K562 (cell line): ENCODE measurements around the gene MRPL27. TPM values are rescaled to one million over a fixed set of nuclear protein-coding genes. Genes with fewer than 3 reads are reported as not detected.

Experiments used
- ATAC-seq: fragments of 200-7000 bp; cut with Tn5 transposase; 3 replicates; pipeline ENCODE4 v1.9.1; 2020; ENCODE audit warnings: moderate library complexity
- BruUV-seq: library from RNA; stranded (reverse); fragments of 400-500 nt; replicated peaks from 2 replicates; lab custom pipeline; 2021; lab: Mats Ljungman, UMichigan
- CTCF ChIA-PET: fragments of 300-600 bp; formaldehyde crosslinking; extraction: SDS; loops from one replicate; lab custom pipeline; 2021; ENCODE audit warnings: low intra/inter-chr PET ratio; lab: Yijun Ruan, JAX
- POLR2A ChIA-PET: fragments of 300-600, 350-650 bp; sonication (Branson Sonifier 250); formaldehyde crosslinking; extraction: SDS; loops from one replicate; lab custom pipeline; 2021; ENCODE audit warnings: antibody characterized with exemption, inconsistent platforms; lab: Yijun Ruan, JAX
- DNase-seq, 4 experiments: peaks; one replicate each; pipeline versions ENCODE4 v3.0.0 to v3.0.0-alpha.2; 2011 to 2018; ENCODE audit warnings: low spot score in 3 of 4, mixed read lengths in 3 of 4; ENCODE audit errors: extremely low read depth in 1 of 4
- FAIRE-seq: peaks from 2 replicates; lab custom pipeline; 2011; peaks lifted over from hg19 to GRCh38; lab: Jason Lieb, UNC
- H2AFZ ChIP-seq: 2 replicates; pipeline ENCODE4 v1.6.0; 2011; ENCODE audit warnings: low read depth, low read length, control low read depth, inconsistent platforms
- H3K27ac ChIP-seq: fragments of 200-600 bp; 3 replicates; pipeline ENCODE4 v1.8.0; 2011; ENCODE audit warnings: low read depth, mild to moderate bottlenecking, control low read depth, inconsistent platforms, low read length, moderate library complexity, mixed read lengths; ENCODE audit errors: extremely low read depth
- H3K27me3 ChIP-seq, 2 experiments: fragments of 300-600 bp in 1 of 2; 2 replicates in 1 of 2; 3 replicates in 1 of 2; pipeline versions ENCODE4 v1.6.0 to v1.8.0; 2011; ENCODE audit warnings: inconsistent platforms in 2 of 2, low read length in 2 of 2, mild to moderate bottlenecking in 1 of 2, mixed read lengths in 1 of 2, moderate library complexity in 1 of 2; ENCODE audit not compliant: control insufficient read depth in 2 of 2, insufficient read depth in 2 of 2
- H3K36me3 ChIP-seq: fragments of 300-600 bp; 3 replicates; pipeline ENCODE4 v1.8.0; 2011; ENCODE audit warnings: mild to moderate bottlenecking, low read length, inconsistent platforms; ENCODE audit not compliant: control insufficient read depth, insufficient read depth
- H3K4me1 ChIP-seq, 2 experiments: fragments of 200-600 bp in 1 of 2; replicated peaks in 1 of 2; 2 replicates in 1 of 2; 3 replicates in 1 of 2; pipeline versions ENCODE4 v1.5.1 to v1.8.0; 2011; ENCODE audit warnings: inconsistent platforms in 2 of 2, low read length in 2 of 2, mild to moderate bottlenecking in 1 of 2, mixed read lengths in 1 of 2, moderate library complexity in 1 of 2; ENCODE audit not compliant: control insufficient read depth in 2 of 2, insufficient read depth in 2 of 2
- H3K4me2 ChIP-seq: 2 replicates; pipeline ENCODE4 v1.6.1; 2011; ENCODE audit warnings: low read length, control low read depth, inconsistent platforms, mixed read lengths; ENCODE audit not compliant: insufficient read depth
- H3K4me3 ChIP-seq: fragments of 200-600 bp; sonication (generic), shearing (Covaris generic); 2 replicates; pipeline ENCODE4 v1.5.1; 2016; ENCODE audit warnings: control low read depth, inconsistent platforms
- H3K79me2 ChIP-seq: fragments of 200-600 bp; 3 replicates; pipeline ENCODE4 v1.8.0; 2011; ENCODE audit warnings: low read length, inconsistent platforms; ENCODE audit not compliant: control insufficient read depth, insufficient read depth
- H3K9ac ChIP-seq, 2 experiments: 2 replicates each; pipeline versions ENCODE4 v1.6.0 to v1.6.1; 2011; ENCODE audit warnings: low read depth in 2 of 2, low read length in 2 of 2, control low read depth in 1 of 2, inconsistent platforms in 1 of 2, mild to moderate bottlenecking in 1 of 2, mixed read lengths in 1 of 2; ENCODE audit not compliant: insufficient read depth in 1 of 2
- H3K9me1 ChIP-seq: one replicate; pipeline ENCODE4 v1.6.0; 2011; ENCODE audit warnings: inconsistent platforms, mild to moderate bottlenecking, low read length, moderate library complexity; ENCODE audit not compliant: control insufficient read depth, insufficient read depth
- H3K9me3 ChIP-seq: replicated peaks from 2 replicates; pipeline ENCODE4 v1.5.1; 2011; ENCODE audit warnings: low read depth, low read length, inconsistent platforms; ENCODE audit not compliant: control insufficient read depth, insufficient read depth
- H4K20me1 ChIP-seq: replicated peaks from 2 replicates; pipeline ENCODE4 v1.6.1; 2011; ENCODE audit warnings: low read length, inconsistent platforms, mixed read lengths; ENCODE audit not compliant: control insufficient read depth, insufficient read depth
- KLF6 ChIP-seq: fragments of 250-450 bp; sonication (Bioruptor Pico); IDR thresholded peaks from 2 replicates; pipeline ENCODE4 v1.4.0; 2020; ENCODE audit warnings: mild to moderate bottlenecking, moderate library complexity, borderline replicate concordance
- WGBS: fragments of 100-300 bp; shearing (Covaris generic); methylation state at CpG from one replicate; pipeline ENCODE4 v1.1.6; 2016; ENCODE audit warnings: low coverage, mixed read lengths; ENCODE audit not compliant: insufficient coverage; ENCODE audit errors: missing lambda C conversion rate; 5-methylcytosine and 5-hydroxymethylcytosine counted together
- in situ Hi-C: fragments of 300-500 bp; cut with MboI; formaldehyde crosslinking; loops from 4 replicates; pipeline ENCODE4 v1.15.0; 2018; ENCODE audit warnings: inconsistent platforms, mixed read lengths
- intact Hi-C: fragments of 100-400 bp; cut with micrococcal nuclease; formaldehyde crosslinking; loops from 2 replicates; pipeline ENCODE4 v1.14.2; 2022
- polyA plus RNA-seq, 8 experiments: library from polyadenylated mRNA; depleted of rRNA in 4 of 8; stranded (reverse) in 5 of 8; unstranded in 3 of 8; fragments of >200 nt; fragmentation: Nextera tagmentation in 2 of 8; fragmentation: Illumina TruSeq in 1 of 8; extraction: Ambion mirVana in 2 of 8; extraction: Trizol in 1 of 8; gene quantifications; 2 replicates each; pipeline versions ENCODE4 v1.2.1 to v1.2.3, GENCODE V29; 2011 to 2014; ENCODE audit warnings: inconsistent platforms in 1 of 8, missing spikeins in 1 of 8
- total RNA-seq, 7 experiments: library from RNA; depleted of rRNA in 6 of 7; stranded (reverse); fragments of >200 nt in 6 of 7; fragmentation: Illumina TruSeq in 2 of 7; extraction: Trizol in 2 of 7; gene quantifications; 2 replicates each; pipeline versions ENCODE4 v1.2.1 to v1.2.3, GENCODE V29; 2011 to 2021; ENCODE audit warnings: low replicate concordance in 1 of 7
- TF ChIP-seq, protein P1 (sequence below): sonication (generic); IDR thresholded peaks from 2 replicates; pipeline ENCODE4 v1.6.1; 2016

MRPL27 gene
- total and polyA plus RNA-seq, 9 of the 15 experiments (the other 6 are each of a cell fraction or from before 2014, with no cell fraction given): 96.3 to 401 (median 142) TPM

DNA sequence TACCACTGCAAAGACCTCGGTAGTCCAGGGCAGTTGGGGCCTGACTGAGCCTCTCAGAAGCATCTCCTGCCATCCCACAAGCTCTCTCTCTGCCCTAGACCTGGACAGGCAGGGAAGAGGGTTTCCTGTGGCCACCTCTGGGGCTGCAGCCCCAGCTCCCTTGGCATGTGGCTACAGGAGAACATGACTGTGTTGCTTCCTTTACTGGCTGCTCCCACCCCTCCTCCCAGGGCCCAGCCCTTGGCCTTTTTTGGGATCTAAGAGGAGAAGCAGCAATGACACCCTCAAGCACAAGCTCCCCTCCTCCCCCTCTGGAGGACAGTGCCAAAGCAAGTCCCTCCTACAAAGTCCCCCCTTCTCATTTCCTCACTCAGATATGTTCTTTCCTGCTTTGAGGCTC, 5.6 kb downstream of the MRPL27 start:
- H3K27ac ChIP-seq: no peak overlapping the region
- intact Hi-C loops: no loop called here
- H3K79me2 ChIP-seq: peaks cover 25% of the 10 kb centered on the region
- H3K4me1 ChIP-seq: peaks cover 11% of the 10 kb centered on the region in 2 experiments
- H4K20me1 ChIP-seq: 0 out of 2 replicates have a peak, but pooled peaks cover 4% of the 10 kb centered on the region
- in situ Hi-C loops: no loop called here
- BruUV-seq: no TSS peak
- H3K9ac ChIP-seq: no peak overlapping the region
- ChIA-PET CTCF (no interaction called here), POLR2A (interaction anchor here (0.7 to 2.3 kb wide), 4 partner anchors 8 to 65 kb away, joined by 3 to 11 read pairs (median 6); partner anchors contain the start of gene LRRC59)
- DNase-seq (no peak), ATAC-seq (no peak), FAIRE-seq (no peak)
- TF ChIP-seq KLF6 (CRISPR knock-in tag): no peak
- TF ChIP-seq, protein P1, sequence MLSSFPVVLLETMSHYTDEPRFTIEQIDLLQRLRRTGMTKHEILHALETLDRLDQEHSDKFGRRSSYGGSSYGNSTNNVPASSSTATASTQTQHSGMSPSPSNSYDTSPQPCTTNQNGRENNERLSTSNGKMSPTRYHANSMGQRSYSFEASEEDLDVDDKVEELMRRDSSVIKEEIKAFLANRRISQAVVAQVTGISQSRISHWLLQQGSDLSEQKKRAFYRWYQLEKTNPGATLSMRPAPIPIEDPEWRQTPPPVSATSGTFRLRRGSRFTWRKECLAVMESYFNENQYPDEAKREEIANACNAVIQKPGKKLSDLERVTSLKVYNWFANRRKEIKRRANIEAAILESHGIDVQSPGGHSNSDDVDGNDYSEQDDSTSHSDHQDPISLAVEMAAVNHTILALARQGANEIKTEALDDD: no peak
- H3K36me3 ChIP-seq: peaks cover 71% of the 10 kb centered on the region
- H3K27me3 ChIP-seq: no peaks in the 10 kb centered on the region
- WGBS: 78% methylated on average over 1 of the region's 1 CpG
- no peak overlapping the region for H3K4me2 ChIP-seq
- H3K4me3 ChIP-seq: no peak overlapping the region
- no peak overlapping the region for H2AFZ ChIP-seq
- no peaks in the 10 kb centered on the region; the same call in 1 of the 2 replicates for H3K9me3 ChIP-seq
- no peaks in the 10 kb centered on the region for H3K9me1 ChIP-seq
